Natural killer cell treated with Interleukin-12 subunit alpha and Interleukin-12 subunit beta and Interleukin-15 and Interleukin-18, amount 100 ng/mL, for 72 hours (primary cell): ENCODE data around the gene SLC16A3. TPM values are rescaled to one million over a fixed set of nuclear protein-coding genes. Genes with fewer than 3 reads are reported as not detected.
"Not testable (repeated sequence)": the region's sequence is repeated elsewhere in the genome, so short reads cannot be mapped to it uniquely, and the experiment has no call there.

Source experiments
- ATAC-seq, 2 donors: fragments of 150-1000 bp; cut with Tn5 transposase in 1 of 2; sonication (Bioruptor Pico), chemical (Tn5 transposase) in 1 of 2; 2 replicates each; pipeline ENCODE4 v1.10.0; 2021
- DNase-seq: peaks from one replicate; pipeline ENCODE4 v3.0.0; 2022; ENCODE audit warnings: low spot score
- H3K27ac Mint-ChIP-seq, 2 donors: 1 replicate in 1 of 2; 2 replicates in 1 of 2; pipeline ENCODE4 v1.8.0; 2022; ENCODE audit warnings: mixed read lengths in 2 of 2, mild to moderate bottlenecking in 1 of 2, moderate library complexity in 1 of 2
- H3K27me3 Mint-ChIP-seq, 2 donors: 1 replicate in 1 of 2; 2 replicates in 1 of 2; pipeline ENCODE4 v1.8.0; 2022; ENCODE audit warnings: mixed read lengths in 2 of 2
- H3K36me3 Mint-ChIP-seq: one replicate; pipeline ENCODE4 v1.8.0; 2022; ENCODE audit warnings: mixed read lengths
- H3K4me1 Mint-ChIP-seq, 2 donors: 1 replicate in 1 of 2; 2 replicates in 1 of 2; pipeline ENCODE4 v1.8.0; 2022; ENCODE audit warnings: low read depth in 2 of 2, mixed read lengths in 2 of 2, mild to moderate bottlenecking in 1 of 2
- H3K4me3 Mint-ChIP-seq: one replicate; pipeline ENCODE4 v1.8.0; 2022; ENCODE audit warnings: mixed read lengths
- H3K9me3 Mint-ChIP-seq: 2 replicates; pipeline ENCODE4 v1.8.0; 2022; ENCODE audit warnings: mixed read lengths
- total RNA-seq, 2 donors: library from RNA; stranded (reverse); gene quantifications; one replicate each; pipeline ENCODE4 v1.2.3, GENCODE V29; 2022

SLC16A3 gene
- total RNA-seq: 100 to 1,000 TPM; 241 to 534 TPM

GRCh38 chr17:82228842-82229697, at the start of gene SLC16A3:
SLC16A3 (plus strand) TSS chr17:82229042; CDS start chr17:82236009, 6,967 bp downstream.
- H3K9me3 Mint-ChIP-seq: no peaks in the 10 kb centered on the region

DNA sequence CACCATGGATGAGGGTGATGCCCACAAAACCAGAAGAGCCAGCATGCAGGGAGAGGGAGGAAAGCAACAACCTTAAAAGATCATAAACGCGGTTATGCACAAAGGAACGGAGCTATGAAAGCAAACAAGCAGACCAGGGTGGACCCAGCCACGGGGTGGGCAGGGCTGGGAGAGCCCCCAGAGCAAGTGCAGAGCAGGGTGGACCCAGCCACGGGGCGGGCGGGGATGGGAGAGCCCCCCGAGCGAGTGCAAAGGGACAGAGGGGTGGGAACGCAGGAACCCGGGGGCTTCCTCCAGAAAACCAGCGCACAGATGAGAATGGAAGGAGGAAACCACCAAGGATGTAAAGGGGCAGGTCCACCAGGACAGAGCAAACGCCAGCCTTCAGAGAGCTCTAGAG, 49.4 kb upstream of the SLC16A3 start:
- no peak overlapping the region for H3K27ac Mint-ChIP-seq
- H3K27me3 Mint-ChIP-seq: no peaks in the 10 kb centered on the region
- DNase-seq (no peak), ATAC-seq (peak in 1 of 2 donors; percentile 20)
- no peaks in the 10 kb centered on the region for H3K36me3 Mint-ChIP-seq
- no peak overlapping the region for H3K4me3 Mint-ChIP-seq
- no peaks in the 10 kb centered on the region for H3K9me3 Mint-ChIP-seq
- no peaks in the 10 kb centered on the region for H3K4me1 Mint-ChIP-seq

More at GRCh38 chr17:82228842-82229697, at the start of gene SLC16A3:
- peak within 1 kb of the TSS; percentile 91 for H3K4me3 Mint-ChIP-seq
- no peaks in the 10 kb centered on the region for H3K36me3 Mint-ChIP-seq
- no peaks in the 10 kb centered on the region for H3K27me3 Mint-ChIP-seq
- peak; percentile 87 for DNase-seq
- ATAC-seq: peak; percentile 73 to 78
- peak within 1 kb of the TSS; percentile 64 to 89 for H3K27ac Mint-ChIP-seq
- H3K4me1 Mint-ChIP-seq: peaks cover 4 to 12% of the 10 kb centered on the region in 2 donors

- Mint-ChIP-seq H3K4me1 (no peaks in the 10 kb centered on the region), H3K4me3 (no peak overlapping the region), H3K27ac (no peak overlapping the region), H3K9me3 (no peaks in the 10 kb centered on the region), H3K36me3 (no peaks in the 10 kb centered on the region), H3K27me3 (no peaks in the 10 kb centered on the region)
- no peak for DNase-seq
- no peak for ATAC-seq
Measured at GRCh38 chr17:82179946-82180475, 48.8 kb upstream of the SLC16A3 start.

GRCh38 chr17:82180776-82181528, 47.9 kb upstream of the SLC16A3 start:
- H3K27me3 Mint-ChIP-seq: no peaks in the 10 kb centered on the region
- H3K36me3 Mint-ChIP-seq: no peaks in the 10 kb centered on the region
- ATAC-seq: no peak
- DNase-seq: no peak
- no peaks in the 10 kb centered on the region for H3K4me1 Mint-ChIP-seq
- H3K27ac Mint-ChIP-seq: no peak overlapping the region
- H3K4me3 Mint-ChIP-seq: no peak overlapping the region
- no peaks in the 10 kb centered on the region for H3K9me3 Mint-ChIP-seq

GRCh38 chr17:82184761-82185160, 44.1 kb upstream of the SLC16A3 start:
- Mint-ChIP-seq H3K27me3 (no peaks in the 10 kb centered on the region), H3K9me3 (no peaks in the 10 kb centered on the region)
- ATAC-seq: no peak

DNA sequence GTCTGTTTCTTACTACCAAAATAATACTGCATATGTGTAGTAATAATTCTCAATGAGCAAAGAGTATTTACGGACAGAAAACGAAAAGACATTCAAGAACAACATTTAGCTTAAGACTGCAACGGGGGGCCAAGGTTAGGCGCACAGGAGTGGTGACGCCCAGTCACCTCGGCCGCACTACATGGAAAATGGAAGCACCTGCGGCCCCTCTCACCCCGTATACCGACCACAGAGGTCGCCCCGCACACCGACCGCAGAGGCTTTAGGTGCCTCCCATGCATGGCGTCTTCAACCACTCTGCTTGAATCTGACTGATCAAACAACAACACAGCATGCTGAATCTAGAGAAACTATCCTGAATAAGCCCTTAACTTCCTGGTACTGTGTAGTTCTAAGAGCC, 42.6 kb upstream of the SLC16A3 start:
- Mint-ChIP-seq H3K4me1 (no peaks in the 10 kb centered on the region), H3K9me3 (no peaks in the 10 kb centered on the region), H3K27ac (no peak overlapping the region), H3K36me3 (no peaks in the 10 kb centered on the region), H3K27me3 (no peaks in the 10 kb centered on the region), H3K4me3 (no peak overlapping the region)
- ATAC-seq (no peak), DNase-seq (no peak)

More at GRCh38 chr17:82184761-82185160, 44.1 kb upstream of the SLC16A3 start:
- H3K27ac Mint-ChIP-seq: no peak overlapping the region
- H3K4me1 Mint-ChIP-seq: no peaks in the 10 kb centered on the region
- H3K4me3 Mint-ChIP-seq: no peak overlapping the region
- no peak for DNase-seq
- H3K36me3 Mint-ChIP-seq: no peaks in the 10 kb centered on the region

DNA sequence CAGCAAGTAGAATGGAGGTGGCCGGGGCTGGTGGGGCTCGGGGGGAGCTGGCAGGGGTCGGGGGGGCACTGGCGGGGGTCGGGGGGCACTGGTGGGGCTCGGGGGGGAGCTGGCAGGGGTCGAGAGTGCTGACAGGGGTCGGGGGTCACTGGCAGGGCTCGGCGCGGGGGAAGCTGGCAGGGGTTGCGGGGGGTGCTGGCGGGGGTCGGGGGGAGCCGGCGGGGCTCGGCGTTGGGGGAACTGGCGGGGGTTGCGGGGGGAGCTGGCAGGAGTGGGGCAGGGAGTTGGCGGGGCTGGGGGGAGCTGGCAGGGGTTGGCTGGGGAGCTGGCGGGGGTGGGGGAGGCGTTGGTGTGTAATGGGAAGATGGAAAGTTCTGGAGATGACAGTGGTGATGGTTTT, 41.3 kb upstream of the SLC16A3 start:
- no peak overlapping the region for H3K27ac Mint-ChIP-seq
- H3K9me3 Mint-ChIP-seq: no peaks in the 10 kb centered on the region
- no peaks in the 10 kb centered on the region for H3K4me1 Mint-ChIP-seq
- H3K4me3 Mint-ChIP-seq: no peak overlapping the region
- DNase-seq (no peak), ATAC-seq (no peak)
- no peaks in the 10 kb centered on the region for H3K36me3 Mint-ChIP-seq
- H3K27me3 Mint-ChIP-seq: no peaks in the 10 kb centered on the region

DNA sequence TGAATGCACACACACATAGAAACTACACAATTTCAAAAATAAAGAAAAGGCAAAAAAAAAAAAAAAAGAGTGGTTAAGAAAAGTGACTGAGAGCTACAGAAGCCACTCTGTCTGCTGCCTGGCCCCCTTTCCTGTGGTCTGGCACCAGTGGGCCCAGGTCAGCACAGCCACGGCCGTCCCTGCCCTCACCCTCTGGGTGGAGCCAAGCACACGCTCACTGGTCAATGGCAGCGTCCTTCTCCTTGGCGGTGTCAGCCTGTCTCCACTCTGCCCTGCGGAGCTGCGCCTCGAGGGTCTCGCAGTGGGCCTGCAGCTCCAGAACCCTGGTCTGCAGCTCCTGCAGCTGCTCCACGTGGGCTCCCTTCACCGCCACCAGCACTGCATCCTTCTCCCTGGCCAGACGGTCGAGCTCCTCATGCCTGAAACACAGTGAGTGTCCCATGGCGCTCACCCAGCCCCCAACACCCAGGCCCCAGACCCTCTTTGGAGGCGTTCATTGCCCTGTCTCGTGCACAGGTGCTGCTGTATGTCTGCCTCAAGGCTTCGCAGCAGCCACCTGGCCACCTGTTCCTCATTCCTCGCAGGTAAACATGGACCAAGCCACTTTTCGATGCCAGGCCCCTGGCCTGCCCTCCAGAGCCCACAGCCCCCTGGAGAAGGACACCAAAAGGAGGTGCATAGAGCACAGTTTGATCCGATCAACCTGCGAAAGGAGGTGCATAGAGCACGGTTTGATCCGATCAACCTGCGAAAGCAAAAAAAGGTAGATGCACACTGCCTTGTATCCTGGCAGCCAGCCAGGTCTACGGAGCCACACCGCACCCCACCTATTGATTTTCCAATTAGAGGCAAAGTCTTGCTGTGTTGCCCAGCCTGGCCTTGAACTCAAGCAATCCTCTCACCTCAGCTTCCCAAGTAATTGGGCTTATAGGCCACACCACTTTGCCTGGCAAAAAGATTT, 40.6 kb upstream of the SLC16A3 start:
- Mint-ChIP-seq H3K27ac (no peak overlapping the region), H3K9me3 (no peaks in the 10 kb centered on the region)
- no peak for DNase-seq

DNA sequence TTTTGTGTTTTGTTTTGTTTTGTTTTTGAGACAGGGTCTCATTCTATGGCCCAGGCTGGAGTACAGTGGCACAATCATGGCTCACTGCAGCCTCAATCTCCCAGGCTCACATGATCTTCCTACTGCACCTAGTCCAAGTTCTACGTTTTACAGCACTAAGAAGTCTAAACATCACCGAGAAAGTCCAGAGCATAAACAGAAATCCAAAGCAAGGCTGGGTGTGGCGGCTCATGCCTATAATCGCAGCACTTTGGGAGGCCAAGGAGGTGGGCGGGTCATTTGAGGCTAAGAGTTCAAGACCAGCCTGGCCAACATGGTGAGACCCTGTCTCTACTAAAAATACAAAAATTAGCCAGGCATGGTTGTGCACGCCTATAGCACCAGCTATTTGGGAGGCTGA, 35.8 kb upstream of the SLC16A3 start:
- DNase-seq, ATAC-seq, H3K9me3 Mint-ChIP-seq, H3K27me3 Mint-ChIP-seq, H3K4me1 Mint-ChIP-seq, H3K27ac Mint-ChIP-seq, H3K4me3 Mint-ChIP-seq: not testable (repeated sequence)
- H3K36me3 Mint-ChIP-seq: peaks cover 11% of the 10 kb centered on the region

More for the DNA sequence above, 40.6 kb upstream of the SLC16A3 start:
- H3K4me3 Mint-ChIP-seq: no peak overlapping the region
- ATAC-seq: no peak
- H3K4me1 Mint-ChIP-seq: no peaks in the 10 kb centered on the region
- H3K36me3 Mint-ChIP-seq: peaks cover 3% of the 10 kb centered on the region
- H3K27me3 Mint-ChIP-seq: no peaks in the 10 kb centered on the region

- peaks cover 14% of the 10 kb centered on the region for H3K36me3 Mint-ChIP-seq
Measured at GRCh38 chr17:82193520-82194220, 35.2 kb upstream of the SLC16A3 start.

DNA sequence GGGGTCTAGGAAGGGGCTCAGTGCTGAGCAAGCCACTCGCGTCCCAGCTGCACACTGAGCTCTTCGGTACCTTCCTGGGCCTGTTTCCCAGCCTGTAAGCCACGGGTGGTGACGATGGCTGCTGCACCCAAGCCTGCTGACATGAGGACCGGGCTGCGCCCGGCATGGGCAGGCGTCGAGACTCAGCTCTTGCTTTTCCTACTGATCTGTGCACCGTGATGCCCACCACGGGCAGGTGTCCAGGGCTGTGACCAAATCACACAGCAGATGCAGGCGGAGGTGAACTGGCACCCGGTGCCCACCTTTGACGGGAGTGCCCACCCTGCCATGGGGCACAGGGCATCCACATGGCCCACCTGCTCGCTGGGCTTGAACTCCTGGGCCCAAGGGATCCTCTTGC, 34.1 kb upstream of the SLC16A3 start:
- peaks cover 14% of the 10 kb centered on the region for H3K36me3 Mint-ChIP-seq
- peaks cover 7% of the 10 kb centered on the region in 2 donors for H3K4me1 Mint-ChIP-seq
- no peaks in the 10 kb centered on the region for H3K27me3 Mint-ChIP-seq
- no peaks in the 10 kb centered on the region for H3K9me3 Mint-ChIP-seq
- H3K4me3 Mint-ChIP-seq: no peak overlapping the region
- DNase-seq (no peak), ATAC-seq (no peak)
- H3K27ac Mint-ChIP-seq: no peak overlapping the region

More at GRCh38 chr17:82193520-82194220, 35.2 kb upstream of the SLC16A3 start:
- DNase-seq (no peak), ATAC-seq (no peak)
- no peak overlapping the region for H3K27ac Mint-ChIP-seq
- H3K9me3 Mint-ChIP-seq: no peaks in the 10 kb centered on the region
- peaks cover 7% of the 10 kb centered on the region in 2 donors for H3K4me1 Mint-ChIP-seq
- no peaks in the 10 kb centered on the region for H3K27me3 Mint-ChIP-seq
- H3K4me3 Mint-ChIP-seq: no peak overlapping the region

- Mint-ChIP-seq H3K27ac (no peak overlapping the region), H3K4me3 (no peak overlapping the region), H3K9me3 (no peaks in the 10 kb centered on the region), H3K4me1 (peaks cover 13 to 14% of the 10 kb centered on the region in 2 donors), H3K27me3 (no peaks in the 10 kb centered on the region), H3K36me3 (peaks cover 14% of the 10 kb centered on the region)
- no peak for DNase-seq
- no peak for ATAC-seq
Measured at GRCh38 chr17:82195675-82196672, 32.9 kb upstream of the SLC16A3 start.
